ENCODE measurements around the gene GYS2. TPM values are rescaled to one million over a fixed set of nuclear protein-coding genes. Genes with fewer than 3 reads are reported as not detected.

The GYS2 gene
- total RNA-seq, 1 donor from 2014 or later: not detected

DNA sequence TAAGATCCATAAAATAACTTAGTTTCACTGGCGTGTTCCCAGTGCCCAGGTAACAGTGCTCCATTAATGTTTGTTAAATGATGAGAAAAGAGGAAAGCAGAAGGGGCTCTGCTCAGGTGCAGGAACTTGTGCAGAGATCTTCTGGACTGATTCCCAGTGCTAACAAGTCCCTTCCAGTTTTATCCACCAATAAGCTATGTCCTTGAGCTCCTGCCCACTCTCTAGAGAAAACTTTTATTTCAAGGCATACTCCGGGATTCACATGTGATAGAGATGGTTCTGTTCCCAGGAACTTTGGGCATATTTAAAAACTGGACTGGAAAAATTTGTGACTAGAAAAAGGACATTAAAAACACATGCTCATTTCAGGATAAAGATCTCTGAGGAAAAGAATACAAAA, 1.9 kb downstream of the GYS2 start:
- no peaks in the 10 kb centered on the region for H4K20me1 ChIP-seq (ENCODE audit: insufficient read depth, low read length)

GRCh38 chr12:21600196-21600595, 4.5 kb downstream of the GYS2 start:
- Histone ChIP-seq H3K4me2 (ENCODE audit: low read length) (no peak overlapping the region), H2AFZ (ENCODE audit: low read depth, low read length) (no peak overlapping the region), H3K9ac (ENCODE audit: low read length) (no peak overlapping the region), H3K27ac (ENCODE audit: low read depth, low read length) (no peak overlapping the region), H3K4me1 (ENCODE audit: insufficient read depth, low read length) (no peaks in the 10 kb centered on the region), H3K79me2 (ENCODE audit: insufficient read depth, low read length) (no peaks in the 10 kb centered on the region), H3K27me3 (ENCODE audit: insufficient read depth, low read length) (no peaks in the 10 kb centered on the region), H3K9me3 (ENCODE audit: insufficient read depth, low read depth, low read length) (no peaks in the 10 kb centered on the region), H3K36me3 (ENCODE audit: insufficient read depth, low read length) (no peaks in the 10 kb centered on the region), H4K20me1 (ENCODE audit: insufficient read depth, low read length) (no peaks in the 10 kb centered on the region), H3K4me3 (ENCODE audit: insufficient read depth, low read depth, low read length) (no peak overlapping the region)
- Mint-ChIP-seq H3K4me1 (ENCODE audit: low read depth, unreplicated experiment) (no peaks in the 10 kb centered on the region), H3K27me3 (ENCODE audit: low read depth, unreplicated experiment) (no peaks in the 10 kb centered on the region), H3K27ac (ENCODE audit: unreplicated experiment) (no peak overlapping the region), H3K9me3 (ENCODE audit: unreplicated experiment) (no peaks in the 10 kb centered on the region), H3K36me3 (ENCODE audit: low read depth, unreplicated experiment) (no peaks in the 10 kb centered on the region), H3K4me3 (ENCODE audit: unreplicated experiment) (no peak overlapping the region)
- TF ChIP-seq CTCF (IDR thresholded peaks at IDR 0.05; ENCODE audit: insufficient read depth, low read depth, low read length): no peak
- no peak for TF ChIP-seq EZH2 (IDR thresholded peaks at IDR 0.05; ENCODE audit: insufficient read depth, low read length)
- FAIRE-seq (no peak), DNase-seq (ENCODE audit: low read depth) (no peak)

More for the DNA sequence above, 1.9 kb downstream of the GYS2 start:
- no peak for DNase-seq (ENCODE audit: low read depth)
- Histone ChIP-seq H3K4me3 (ENCODE audit: insufficient read depth, low read depth, low read length) (no peak overlapping the region), H3K27ac (ENCODE audit: low read depth, low read length) (no peak overlapping the region), H3K4me1 (ENCODE audit: insufficient read depth, low read length) (no peaks in the 10 kb centered on the region), H3K9me3 (ENCODE audit: insufficient read depth, low read depth, low read length) (no peaks in the 10 kb centered on the region), H3K27me3 (ENCODE audit: insufficient read depth, low read length) (no peaks in the 10 kb centered on the region), H3K36me3 (ENCODE audit: insufficient read depth, low read length) (no peaks in the 10 kb centered on the region), H3K79me2 (ENCODE audit: insufficient read depth, low read length) (no peaks in the 10 kb centered on the region), H3K9ac (ENCODE audit: low read length) (no peak overlapping the region), H2AFZ (ENCODE audit: low read depth, low read length) (no peak overlapping the region), H3K4me2 (ENCODE audit: low read length) (no peak overlapping the region)
- Mint-ChIP-seq H3K27ac (ENCODE audit: unreplicated experiment) (no peak overlapping the region), H3K4me1 (ENCODE audit: low read depth, unreplicated experiment) (no peaks in the 10 kb centered on the region), H3K27me3 (ENCODE audit: low read depth, unreplicated experiment) (no peaks in the 10 kb centered on the region), H3K36me3 (ENCODE audit: low read depth, unreplicated experiment) (no peaks in the 10 kb centered on the region), H3K4me3 (ENCODE audit: unreplicated experiment) (no peak overlapping the region), H3K9me3 (ENCODE audit: unreplicated experiment) (no peaks in the 10 kb centered on the region)
- FAIRE-seq: no peak
- TF ChIP-seq EZH2 (IDR thresholded peaks at IDR 0.05; ENCODE audit: insufficient read depth, low read length) (no peak), CTCF (IDR thresholded peaks at IDR 0.05; ENCODE audit: insufficient read depth, low read depth, low read length) (no peak)

DNA sequence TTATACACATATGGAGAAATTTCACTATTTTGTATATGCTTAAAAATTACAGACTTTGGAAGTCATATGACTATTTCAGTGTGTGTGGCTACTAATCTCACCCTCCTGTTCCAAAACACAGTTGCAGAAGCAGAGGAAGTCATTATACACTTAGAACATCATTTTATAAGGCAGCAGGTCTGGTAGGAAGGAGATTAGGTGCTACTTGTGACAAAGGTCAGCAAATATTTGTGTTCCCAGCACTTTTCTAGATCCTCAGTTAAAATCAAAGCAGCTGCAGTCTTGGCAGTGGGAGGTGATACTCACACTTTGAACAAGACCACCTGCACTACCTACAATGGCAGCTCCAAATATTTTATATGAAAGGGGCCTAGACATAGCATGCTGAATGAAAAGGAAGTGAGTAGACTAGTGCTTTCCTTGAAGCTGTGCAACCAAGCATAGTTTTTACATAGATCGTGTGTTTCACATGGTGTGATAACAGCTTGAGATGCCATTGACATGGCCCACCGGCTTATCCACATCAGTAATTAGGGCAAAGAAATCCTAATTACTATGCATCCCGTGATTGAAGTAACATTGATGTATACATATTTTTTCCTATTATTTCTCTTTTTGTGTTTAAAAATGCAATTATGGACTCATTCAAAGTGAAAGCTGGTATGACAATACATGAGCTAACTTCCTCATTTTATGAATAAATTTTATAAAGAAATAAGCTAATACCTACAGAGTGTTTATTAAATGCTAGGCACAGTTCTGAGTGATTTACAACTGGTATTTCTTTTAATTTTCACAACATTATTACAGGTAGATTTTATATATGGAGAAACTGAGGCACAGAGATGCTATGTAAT, 5.3 kb downstream of the GYS2 start:
- Histone ChIP-seq H3K36me3 (ENCODE audit: insufficient read depth, low read length) (no peaks in the 10 kb centered on the region), H3K9ac (ENCODE audit: low read length) (no peak overlapping the region), H3K27ac (ENCODE audit: low read depth, low read length) (no peak overlapping the region), H3K9me3 (ENCODE audit: insufficient read depth, low read depth, low read length) (no peaks in the 10 kb centered on the region), H4K20me1 (ENCODE audit: insufficient read depth, low read length) (no peaks in the 10 kb centered on the region), H2AFZ (ENCODE audit: low read depth, low read length) (no peak overlapping the region), H3K27me3 (ENCODE audit: insufficient read depth, low read length) (no peaks in the 10 kb centered on the region), H3K4me2 (ENCODE audit: low read length) (no peak overlapping the region), H3K79me2 (ENCODE audit: insufficient read depth, low read length) (no peaks in the 10 kb centered on the region), H3K4me1 (ENCODE audit: insufficient read depth, low read length) (no peaks in the 10 kb centered on the region), H3K4me3 (ENCODE audit: insufficient read depth, low read depth, low read length) (no peak overlapping the region)
- Mint-ChIP-seq H3K27ac (ENCODE audit: unreplicated experiment) (no peak overlapping the region), H3K36me3 (ENCODE audit: low read depth, unreplicated experiment) (no peaks in the 10 kb centered on the region), H3K27me3 (ENCODE audit: low read depth, unreplicated experiment) (no peaks in the 10 kb centered on the region), H3K9me3 (ENCODE audit: unreplicated experiment) (no peaks in the 10 kb centered on the region), H3K4me3 (ENCODE audit: unreplicated experiment) (no peak overlapping the region), H3K4me1 (ENCODE audit: low read depth, unreplicated experiment) (no peaks in the 10 kb centered on the region)
- TF ChIP-seq CTCF (IDR thresholded peaks at IDR 0.05; ENCODE audit: insufficient read depth, low read depth, low read length) (no peak), EZH2 (IDR thresholded peaks at IDR 0.05; ENCODE audit: insufficient read depth, low read length) (no peak)
- DNase-seq (ENCODE audit: low read depth) (no peak), FAIRE-seq (no peak)

Data from astrocyte (in vitro differentiated cells and primary cell).